Right lobe of liver (tissue), 4 donors: ENCODE data around the gene TMEM120B.

Experiments
- POLR2A ChIP-seq: fragments of 450-650 bp; IDR thresholded peaks from one replicate; pipeline ENCODE4 v1.6.1; 2017; ENCODE audit warnings: antibody characterized with exemption, mild to moderate bottlenecking
- TF ChIP-seq, protein P1 (sequence below), 4 donors: fragments of 200-600 bp in 3 of 4; fragments of 450-650 bp in 1 of 4; IDR thresholded peaks; one replicate each; pipeline versions ENCODE4 v1.5.1 to v1.8.0; 2016 to 2022; ENCODE audit warnings: antibody characterized with exemption in 4 of 4, mild to moderate bottlenecking in 2 of 4
- donor health status: DM: no; HTN: no; CAD: no.
- donor health status: DM: no; HTN: no; CAD: no.
- donor health status: DM: no; HTN: yes; CAD: no.

DNA sequence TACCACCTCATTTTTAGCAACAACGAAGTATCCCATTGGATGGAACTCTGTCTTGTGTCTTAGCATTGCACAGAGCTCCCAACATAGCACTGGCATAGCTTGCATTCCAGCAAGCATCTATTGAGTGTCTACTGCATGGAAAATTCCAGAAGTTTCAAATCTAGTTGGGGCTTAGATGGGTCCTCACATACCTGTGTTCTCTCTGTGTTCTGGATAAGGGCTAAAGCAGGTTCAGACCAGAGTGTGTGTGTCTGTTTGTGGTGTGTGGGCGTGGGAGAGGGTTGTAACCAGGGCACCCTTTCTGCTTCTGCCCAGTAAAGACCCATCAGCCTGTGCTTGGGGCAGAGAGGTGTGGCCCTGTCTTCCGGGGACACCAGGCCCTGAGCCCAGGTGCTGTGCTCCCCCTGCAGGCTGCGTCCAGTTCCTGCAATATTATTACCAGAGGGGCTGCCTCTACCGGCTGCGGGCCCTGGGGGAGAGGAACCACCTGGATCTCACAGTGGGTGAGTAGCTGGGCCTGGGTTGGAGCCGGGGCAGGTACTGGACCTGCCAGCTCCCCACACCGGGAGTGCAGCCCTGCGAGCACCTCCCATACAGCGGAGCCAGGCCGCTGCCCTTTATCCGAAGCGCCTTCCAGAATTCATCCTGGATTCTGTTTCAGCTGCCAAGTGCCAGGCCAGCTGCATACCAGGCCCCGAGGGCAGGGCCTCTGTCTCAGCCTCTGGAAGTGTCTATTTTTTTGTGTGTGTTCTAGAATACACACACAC is 60.6 kb downstream of the TMEM120B start:
- TF ChIP-seq POLR2A, result no peak
- TF ChIP-seq, protein P1, sequence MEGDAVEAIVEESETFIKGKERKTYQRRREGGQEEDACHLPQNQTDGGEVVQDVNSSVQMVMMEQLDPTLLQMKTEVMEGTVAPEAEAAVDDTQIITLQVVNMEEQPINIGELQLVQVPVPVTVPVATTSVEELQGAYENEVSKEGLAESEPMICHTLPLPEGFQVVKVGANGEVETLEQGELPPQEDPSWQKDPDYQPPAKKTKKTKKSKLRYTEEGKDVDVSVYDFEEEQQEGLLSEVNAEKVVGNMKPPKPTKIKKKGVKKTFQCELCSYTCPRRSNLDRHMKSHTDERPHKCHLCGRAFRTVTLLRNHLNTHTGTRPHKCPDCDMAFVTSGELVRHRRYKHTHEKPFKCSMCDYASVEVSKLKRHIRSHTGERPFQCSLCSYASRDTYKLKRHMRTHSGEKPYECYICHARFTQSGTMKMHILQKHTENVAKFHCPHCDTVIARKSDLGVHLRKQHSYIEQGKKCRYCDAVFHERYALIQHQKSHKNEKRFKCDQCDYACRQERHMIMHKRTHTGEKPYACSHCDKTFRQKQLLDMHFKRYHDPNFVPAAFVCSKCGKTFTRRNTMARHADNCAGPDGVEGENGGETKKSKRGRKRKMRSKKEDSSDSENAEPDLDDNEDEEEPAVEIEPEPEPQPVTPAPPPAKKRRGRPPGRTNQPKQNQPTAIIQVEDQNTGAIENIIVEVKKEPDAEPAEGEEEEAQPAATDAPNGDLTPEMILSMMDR (IDR thresholded peaks at IDR 0.05), result peak; percentile 79 to 95 (median 86)
